H9 (cell line): ENCODE data around the gene CXCR4. TPM values are rescaled to one million over a fixed set of nuclear protein-coding genes. Genes with fewer than 3 reads are reported as not detected.

Experiments used
- DNase-seq: peaks from one replicate; pipeline ENCODE4 v3.0.0-alpha.2; 2017
- H2AFZ ChIP-seq: one replicate; pipeline ENCODE4 v1.6.1; 2013; ENCODE audit warnings: mild to moderate bottlenecking, low read length, control low read depth, moderate library complexity
- H2AK5ac ChIP-seq: 2 replicates; pipeline ENCODE4 v1.6.1; 2013; ENCODE audit warnings: low read length, control low read depth, mixed read lengths; ENCODE audit not compliant: insufficient read length
- H2BK120ac ChIP-seq: one replicate; pipeline ENCODE4 v1.6.1; 2013; ENCODE audit warnings: low read depth, mild to moderate bottlenecking, low read length, control low read depth, inconsistent platforms; ENCODE audit not compliant: poor library complexity, severe bottlenecking
- H2BK12ac ChIP-seq: 2 replicates; pipeline ENCODE4 v1.6.1; 2013; ENCODE audit warnings: low read length, control low read depth, mixed read lengths, low read depth; ENCODE audit not compliant: insufficient read length
- H2BK15ac ChIP-seq: 2 replicates; pipeline ENCODE4 v1.6.1; 2013; ENCODE audit warnings: low read depth, low read length, control low read depth
- H2BK20ac ChIP-seq: one replicate; pipeline ENCODE4 v1.6.1; 2013; ENCODE audit warnings: low read depth, mild to moderate bottlenecking, low read length, control low read depth, inconsistent platforms; ENCODE audit not compliant: poor library complexity, severe bottlenecking
- H2BK5ac ChIP-seq: 2 replicates; pipeline ENCODE4 v1.6.1; 2013; ENCODE audit warnings: low read length, control low read depth, mixed read lengths; ENCODE audit not compliant: insufficient read length
- H3K14ac ChIP-seq: 2 replicates; pipeline ENCODE4 v1.6.1; 2013; ENCODE audit warnings: low read length, control low read depth; ENCODE audit not compliant: insufficient read depth
- H3K18ac ChIP-seq: 2 replicates; pipeline ENCODE4 v1.6.1; 2013; ENCODE audit warnings: low read depth, mild to moderate bottlenecking, mixed read lengths, low read length, control low read depth; ENCODE audit not compliant: insufficient read length
- H3K23ac ChIP-seq: 2 replicates; pipeline ENCODE4 v1.6.1; 2013; ENCODE audit warnings: low read length, control low read depth, mixed read lengths, low read depth; ENCODE audit not compliant: insufficient read length
- H3K23me2 ChIP-seq: 2 replicates; pipeline ENCODE4 v1.6.1; 2013; ENCODE audit warnings: low read depth, mild to moderate bottlenecking, mixed read lengths, low read length, control low read depth; ENCODE audit not compliant: insufficient read length, poor library complexity, severe bottlenecking
- H3K27ac ChIP-seq: 2 replicates; pipeline ENCODE4 v1.5.1; 2013; ENCODE audit warnings: low read length, control low read depth, mixed read lengths, low read depth; ENCODE audit not compliant: insufficient read length
- H3K27me3 ChIP-seq: 2 replicates; pipeline ENCODE4 v1.6.1; 2013; ENCODE audit warnings: low read length, control low read depth, inconsistent platforms; ENCODE audit not compliant: insufficient read depth
- H3K4ac ChIP-seq: 2 replicates; pipeline ENCODE4 v1.6.1; 2013; ENCODE audit warnings: low read depth, mild to moderate bottlenecking, control low read depth, inconsistent platforms, low read length, moderate library complexity
- H3K4me1 ChIP-seq: 2 replicates; pipeline ENCODE4 v1.6.1; 2013; ENCODE audit warnings: low read length, control low read depth, inconsistent platforms; ENCODE audit not compliant: insufficient read depth
- H3K4me2 ChIP-seq: 2 replicates; pipeline ENCODE4 v1.6.1; 2013; ENCODE audit warnings: low read length, control low read depth, mixed read lengths; ENCODE audit not compliant: insufficient read length, insufficient read depth
- H3K56ac ChIP-seq: 2 replicates; pipeline ENCODE4 v1.6.1; 2013; ENCODE audit warnings: low read depth, mild to moderate bottlenecking, mixed read lengths, low read length, control low read depth; ENCODE audit not compliant: insufficient read length
- H3K79me1 ChIP-seq: 2 replicates; pipeline ENCODE4 v1.6.1; 2013; ENCODE audit warnings: low read depth, mild to moderate bottlenecking, moderate library complexity, low read length, control low read depth, inconsistent platforms; ENCODE audit not compliant: insufficient read depth, poor library complexity, severe bottlenecking
- H3K79me2 ChIP-seq: 2 replicates; pipeline ENCODE4 v1.6.1; 2013; ENCODE audit warnings: low read length, control low read depth, inconsistent platforms; ENCODE audit not compliant: insufficient read depth
- H3K9ac ChIP-seq: 2 replicates; pipeline ENCODE4 v1.6.1; 2013; ENCODE audit warnings: low read length, control low read depth, mixed read lengths; ENCODE audit not compliant: insufficient read length; ENCODE audit errors: extremely low read depth
- H3K9me3 ChIP-seq: one replicate; pipeline ENCODE4 v1.6.1; 2013; ENCODE audit warnings: low read depth, low read length, inconsistent platforms; ENCODE audit not compliant: control insufficient read depth
- H3T11ph ChIP-seq: one replicate; pipeline ENCODE4 v1.6.1; 2013; ENCODE audit warnings: mild to moderate bottlenecking, low read length, control low read depth, inconsistent platforms
- H4K20me1 ChIP-seq: one replicate; pipeline ENCODE4 v1.6.1; 2013; ENCODE audit not compliant: control insufficient read depth, insufficient read length, insufficient read depth
- H4K5ac ChIP-seq: 2 replicates; pipeline ENCODE4 v1.6.1; 2013; ENCODE audit warnings: low read depth, mild to moderate bottlenecking, mixed read lengths, low read length, control low read depth; ENCODE audit not compliant: insufficient read length
- H4K8ac ChIP-seq: replicated peaks from 2 replicates; pipeline ENCODE4 v1.6.1; 2013; ENCODE audit warnings: low read length, control low read depth, mixed read lengths, low read depth; ENCODE audit not compliant: insufficient read length
- H4K91ac ChIP-seq: 2 replicates; pipeline ENCODE4 v1.6.1; 2013; ENCODE audit warnings: low read depth, mild to moderate bottlenecking, moderate library complexity, mixed read lengths, low read length, control low read depth; ENCODE audit not compliant: insufficient read length
- H3K27ac Mint-ChIP-seq, 3 experiments: 2 replicates in 2 of 3; 3 replicates in 1 of 3; pipeline ENCODE4 v1.8.0; 2020 to 2021; ENCODE audit warnings: mixed read lengths in 3 of 3, mild to moderate bottlenecking in 1 of 3, moderate library complexity in 1 of 3
- H3K27me3 Mint-ChIP-seq: 2 replicates; pipeline ENCODE4 v1.8.0; 2021; ENCODE audit warnings: low read depth, mild to moderate bottlenecking, moderate library complexity, mixed read lengths
- H3K36me3 Mint-ChIP-seq, 3 experiments: 2 replicates in 2 of 3; 3 replicates in 1 of 3; pipeline ENCODE4 v1.8.0; 2020 to 2021; ENCODE audit warnings: low read depth in 3 of 3, mixed read lengths in 3 of 3; ENCODE audit not compliant: insufficient read depth in 1 of 3
- H3K4me1 Mint-ChIP-seq, 2 experiments: 2 replicates each; pipeline ENCODE4 v1.8.0; 2020; ENCODE audit warnings: mixed read lengths in 2 of 2
- H3K4me3 Mint-ChIP-seq, 2 experiments: 2 replicates in 1 of 2; 3 replicates in 1 of 2; pipeline ENCODE4 v1.8.0; 2020 to 2021; ENCODE audit warnings: mild to moderate bottlenecking in 2 of 2, mixed read lengths in 2 of 2, moderate library complexity in 1 of 2
- H3K9me3 Mint-ChIP-seq, 2 experiments: 2 replicates in 1 of 2; 3 replicates in 1 of 2; pipeline ENCODE4 v1.8.0; 2020; ENCODE audit warnings: mild to moderate bottlenecking in 2 of 2, mixed read lengths in 2 of 2, moderate library complexity in 1 of 2
- WGBS: extraction: QIAGEN DNeasy Blood & Tissue Kit; methylation state at CpG from one replicate; pipeline ENCODE4 v1.1.7; 2013; ENCODE audit warnings: missing lambda C conversion rate, low lambda C conversion rate, mixed read lengths; ENCODE audit not compliant: insufficient read length; ENCODE audit errors: extremely low coverage; 5-methylcytosine and 5-hydroxymethylcytosine counted together
- total RNA-seq: library from RNA; stranded (reverse); gene quantifications from 2 replicates; pipeline ENCODE4 v1.2.1, GENCODE V29; 2021
- TF ChIP-seq, protein P1 (sequence below): fragments of 200-600 bp; sonication (generic); conservative IDR thresholded peaks from 3 replicates; pipeline ENCODE4 v1.8.0; 2021; ENCODE audit warnings: antibody characterized with exemption, mild to moderate bottlenecking

CXCR4 gene
- total RNA-seq, 1 experiment from 2014 or later, result 1.0 TPM

DNA sequence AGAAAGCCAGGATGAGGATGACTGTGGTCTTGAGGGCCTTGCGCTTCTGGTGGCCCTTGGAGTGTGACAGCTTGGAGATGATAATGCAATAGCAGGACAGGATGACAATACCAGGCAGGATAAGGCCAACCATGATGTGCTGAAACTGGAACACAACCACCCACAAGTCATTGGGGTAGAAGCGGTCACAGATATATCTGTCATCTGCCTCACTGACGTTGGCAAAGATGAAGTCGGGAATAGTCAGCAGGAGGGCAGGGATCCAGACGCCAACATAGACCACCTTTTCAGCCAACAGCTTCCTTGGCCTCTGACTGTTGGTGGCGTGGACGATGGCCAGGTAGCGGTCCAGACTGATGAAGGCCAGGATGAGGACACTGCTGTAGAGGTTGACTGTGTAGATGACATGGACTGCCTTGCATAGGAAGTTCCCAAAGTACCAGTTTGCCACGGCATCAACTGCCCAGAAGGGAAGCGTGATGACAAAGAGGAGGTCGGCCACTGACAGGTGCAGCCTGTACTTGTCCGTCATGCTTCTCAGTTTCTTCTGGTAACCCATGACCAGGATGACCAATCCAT, 2.7 kb downstream of the CXCR4 start:
- Histone ChIP-seq H2AK5ac (no peak overlapping the region), H3T11ph (no peak overlapping the region), H3K79me1 (no peaks in the 10 kb centered on the region)

More for the DNA sequence above, 2.7 kb downstream of the CXCR4 start:
- Histone ChIP-seq H3K56ac (no peak overlapping the region), H2BK5ac (no peak overlapping the region), H3K14ac (no peak overlapping the region), H3K4me2 (no peak overlapping the region), H2AFZ (no peak overlapping the region), H2BK15ac (no peak overlapping the region), H3K9ac (no peak overlapping the region), H4K5ac (no peak overlapping the region), H3K4me1 (no peaks in the 10 kb centered on the region; the same call in 1 of the 2 replicates), H4K8ac (no peak overlapping the region), H3K4ac (no peak overlapping the region), H3K27me3 (peaks cover 19% of the 10 kb centered on the region), H2BK20ac (no peak overlapping the region), H3K27ac (no peak overlapping the region), H3K18ac (no peak overlapping the region), H3K9me3 (no peaks in the 10 kb centered on the region), H4K91ac (no peak overlapping the region), H2BK12ac (no peak overlapping the region), H3K23me2 (peaks cover 31% of the 10 kb centered on the region), H2BK120ac (no peak overlapping the region), H3K79me2 (no peaks in the 10 kb centered on the region), H4K20me1 (no peaks in the 10 kb centered on the region), H3K23ac (no peak overlapping the region)
- no CpG with 5 or more reads among the region's 12 CpGs for WGBS
- H3K9me3 Mint-ChIP-seq, result no peaks in the 10 kb centered on the region; a peak in 1 of 5 replicates
- DNase-seq, result no peak
- H3K27ac Mint-ChIP-seq, result no peak overlapping the region
- peaks cover 60% of the 10 kb centered on the region for H3K27me3 Mint-ChIP-seq
- peaks cover 2 to 5% (median 3%) of the 10 kb centered on the region in 3 experiments; a peak in 2 of 7 replicates for H3K36me3 Mint-ChIP-seq
- peaks cover 27 to 28% of the 10 kb centered on the region in 2 experiments for H3K4me1 Mint-ChIP-seq
- TF ChIP-seq, protein P1, sequence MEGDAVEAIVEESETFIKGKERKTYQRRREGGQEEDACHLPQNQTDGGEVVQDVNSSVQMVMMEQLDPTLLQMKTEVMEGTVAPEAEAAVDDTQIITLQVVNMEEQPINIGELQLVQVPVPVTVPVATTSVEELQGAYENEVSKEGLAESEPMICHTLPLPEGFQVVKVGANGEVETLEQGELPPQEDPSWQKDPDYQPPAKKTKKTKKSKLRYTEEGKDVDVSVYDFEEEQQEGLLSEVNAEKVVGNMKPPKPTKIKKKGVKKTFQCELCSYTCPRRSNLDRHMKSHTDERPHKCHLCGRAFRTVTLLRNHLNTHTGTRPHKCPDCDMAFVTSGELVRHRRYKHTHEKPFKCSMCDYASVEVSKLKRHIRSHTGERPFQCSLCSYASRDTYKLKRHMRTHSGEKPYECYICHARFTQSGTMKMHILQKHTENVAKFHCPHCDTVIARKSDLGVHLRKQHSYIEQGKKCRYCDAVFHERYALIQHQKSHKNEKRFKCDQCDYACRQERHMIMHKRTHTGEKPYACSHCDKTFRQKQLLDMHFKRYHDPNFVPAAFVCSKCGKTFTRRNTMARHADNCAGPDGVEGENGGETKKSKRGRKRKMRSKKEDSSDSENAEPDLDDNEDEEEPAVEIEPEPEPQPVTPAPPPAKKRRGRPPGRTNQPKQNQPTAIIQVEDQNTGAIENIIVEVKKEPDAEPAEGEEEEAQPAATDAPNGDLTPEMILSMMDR, result no peak
- H3K4me3 Mint-ChIP-seq, result peak overlapping the region; percentile 17 to 54; a peak in 3 of 5 replicates
